GM10248 (cell line): ENCODE results near the gene OR6K2.

Experiments
- CTCF ChIA-PET: fragments of 300-600 bp; sonication (Branson Sonifier 250); formaldehyde crosslinking; extraction: SDS; loops from one replicate; lab custom pipeline; 2021; ENCODE audit warnings: antibody characterized with exemption; lab: Yijun Ruan, JAX
- POLR2A ChIA-PET: fragments of 350-650 bp; sonication (Branson Sonifier 250); formaldehyde crosslinking; extraction: SDS; loops from one replicate; lab custom pipeline; 2020; ENCODE audit warnings: antibody characterized with exemption; lab: Yijun Ruan, JAX
- DNase-seq: peaks from one replicate; pipeline ENCODE4 v3.0.0; 2012; ENCODE audit errors: extremely low spot score
- TF ChIP-seq, protein P1 (sequence below): IDR thresholded peaks from 2 replicates; pipeline ENCODE4 v1.5.1; 2012; ENCODE audit warnings: mild to moderate bottlenecking, low read depth; ENCODE audit errors: extremely low read depth, missing control alignments, control extremely low read depth

The OR6K2 gene, protein sequence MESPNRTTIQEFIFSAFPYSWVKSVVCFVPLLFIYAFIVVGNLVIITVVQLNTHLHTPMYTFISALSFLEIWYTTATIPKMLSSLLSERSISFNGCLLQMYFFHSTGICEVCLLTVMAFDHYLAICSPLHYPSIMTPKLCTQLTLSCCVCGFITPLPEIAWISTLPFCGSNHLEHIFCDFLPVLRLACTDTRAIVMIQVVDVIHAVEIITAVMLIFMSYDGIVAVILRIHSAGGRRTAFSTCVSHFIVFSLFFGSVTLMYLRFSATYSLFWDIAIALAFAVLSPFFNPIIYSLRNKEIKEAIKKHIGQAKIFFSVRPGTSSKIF

DNA sequence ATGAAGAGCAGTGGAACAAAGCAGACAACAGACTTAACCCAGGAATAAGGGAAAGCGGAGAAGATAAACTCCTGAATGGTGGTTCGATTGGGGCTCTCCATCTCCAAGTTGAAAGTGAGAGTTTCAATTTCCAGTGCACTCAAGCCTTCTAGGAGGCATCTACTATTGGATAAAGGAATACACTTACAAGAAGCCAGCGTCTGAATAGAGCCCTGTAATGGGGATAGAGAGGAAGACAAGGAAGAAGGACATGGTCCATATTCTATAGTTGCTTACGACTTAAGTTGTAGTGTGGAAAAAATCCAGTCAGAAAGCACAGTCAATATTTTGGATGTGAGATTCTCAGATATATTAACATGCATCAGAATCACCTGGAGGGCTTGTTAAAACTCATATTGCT lies at the start of gene OR6K2:
Gene OR6K2 (minus strand): TSS at position 101 of the 400 bp plus-strand sequence. CDS start 0 bp downstream, at position 101.
- ChIA-PET POLR2A (no interaction called here), CTCF (no interaction called here)
- TF ChIP-seq, protein P1, sequence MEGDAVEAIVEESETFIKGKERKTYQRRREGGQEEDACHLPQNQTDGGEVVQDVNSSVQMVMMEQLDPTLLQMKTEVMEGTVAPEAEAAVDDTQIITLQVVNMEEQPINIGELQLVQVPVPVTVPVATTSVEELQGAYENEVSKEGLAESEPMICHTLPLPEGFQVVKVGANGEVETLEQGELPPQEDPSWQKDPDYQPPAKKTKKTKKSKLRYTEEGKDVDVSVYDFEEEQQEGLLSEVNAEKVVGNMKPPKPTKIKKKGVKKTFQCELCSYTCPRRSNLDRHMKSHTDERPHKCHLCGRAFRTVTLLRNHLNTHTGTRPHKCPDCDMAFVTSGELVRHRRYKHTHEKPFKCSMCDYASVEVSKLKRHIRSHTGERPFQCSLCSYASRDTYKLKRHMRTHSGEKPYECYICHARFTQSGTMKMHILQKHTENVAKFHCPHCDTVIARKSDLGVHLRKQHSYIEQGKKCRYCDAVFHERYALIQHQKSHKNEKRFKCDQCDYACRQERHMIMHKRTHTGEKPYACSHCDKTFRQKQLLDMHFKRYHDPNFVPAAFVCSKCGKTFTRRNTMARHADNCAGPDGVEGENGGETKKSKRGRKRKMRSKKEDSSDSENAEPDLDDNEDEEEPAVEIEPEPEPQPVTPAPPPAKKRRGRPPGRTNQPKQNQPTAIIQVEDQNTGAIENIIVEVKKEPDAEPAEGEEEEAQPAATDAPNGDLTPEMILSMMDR = no peak
- DNase-seq = no peak

DNA sequence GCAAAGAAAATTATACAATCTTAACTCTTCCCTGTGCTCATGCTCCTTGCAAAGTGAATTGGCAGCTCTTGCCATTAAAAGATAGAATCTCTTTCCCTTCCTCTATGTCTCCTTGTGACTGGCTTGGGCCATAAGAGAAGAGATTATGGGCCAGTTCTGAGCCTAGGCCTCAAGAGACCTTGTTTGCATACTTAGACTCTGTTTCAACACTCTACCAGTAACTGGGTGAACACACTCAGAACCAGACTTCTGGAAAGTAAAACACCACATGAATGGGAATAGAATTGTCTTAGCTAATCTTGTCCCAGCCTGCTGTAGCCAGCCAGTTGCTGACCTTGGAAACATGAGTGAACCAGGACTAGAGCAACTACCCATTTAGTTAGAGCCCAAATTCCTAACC lies 35.4 kb upstream of the OR6K2 start:
- ChIA-PET POLR2A (no interaction called here), CTCF (no interaction called here)
- TF ChIP-seq, protein P1 = no peak
- DNase-seq = no peak

DNA sequence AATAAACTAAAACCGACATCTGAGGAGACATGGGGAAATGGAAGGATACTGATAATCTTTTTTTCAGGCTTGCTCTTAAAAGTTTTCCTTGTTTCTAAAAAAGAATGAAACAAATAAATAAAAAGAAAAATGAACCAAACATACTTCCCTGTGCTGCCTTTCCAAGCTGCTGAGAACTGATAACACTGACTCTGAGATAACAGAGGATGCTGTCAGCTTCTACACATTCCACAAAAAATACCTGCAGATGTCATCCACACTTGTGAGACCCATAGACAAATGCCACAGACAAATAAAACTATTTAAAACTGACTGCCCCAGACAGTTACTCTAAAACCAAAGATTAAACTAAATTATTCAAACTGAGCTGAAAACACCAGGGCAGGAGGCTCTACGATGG lies 32.1 kb upstream of the OR6K2 start:
- DNase-seq = no peak
- TF ChIP-seq, protein P1 = no peak
- CTCF ChIA-PET = no interaction called here
- POLR2A ChIA-PET = no interaction called here

DNA sequence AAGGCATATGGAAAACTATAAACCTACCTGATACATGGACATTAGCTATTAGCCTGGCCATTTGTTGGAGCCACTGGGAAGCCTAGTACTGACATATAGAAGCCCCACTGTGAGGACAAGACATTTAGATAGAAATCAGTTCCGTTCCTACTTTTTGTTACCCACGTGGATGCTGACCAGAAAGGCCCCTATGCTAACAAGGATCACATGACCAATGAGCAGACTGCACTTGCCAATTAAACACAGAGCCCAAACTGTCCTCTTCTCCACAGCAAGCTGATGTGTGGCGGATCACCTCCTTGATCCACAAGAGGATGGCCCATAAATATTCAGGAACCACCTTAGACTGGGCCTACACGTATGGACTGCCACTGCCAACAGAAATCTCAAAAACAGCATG lies 31.3 kb upstream of the OR6K2 start:
- POLR2A ChIA-PET = no interaction called here
- TF ChIP-seq, protein P1 = no peak
- CTCF ChIA-PET = interaction anchor here (0.9 to 1.3 kb wide), 2 partner anchors 10 to 12 kb away, joined by 3 read pairs; no protein-coding TSS in a partner anchor
- no peak for DNase-seq

DNA sequence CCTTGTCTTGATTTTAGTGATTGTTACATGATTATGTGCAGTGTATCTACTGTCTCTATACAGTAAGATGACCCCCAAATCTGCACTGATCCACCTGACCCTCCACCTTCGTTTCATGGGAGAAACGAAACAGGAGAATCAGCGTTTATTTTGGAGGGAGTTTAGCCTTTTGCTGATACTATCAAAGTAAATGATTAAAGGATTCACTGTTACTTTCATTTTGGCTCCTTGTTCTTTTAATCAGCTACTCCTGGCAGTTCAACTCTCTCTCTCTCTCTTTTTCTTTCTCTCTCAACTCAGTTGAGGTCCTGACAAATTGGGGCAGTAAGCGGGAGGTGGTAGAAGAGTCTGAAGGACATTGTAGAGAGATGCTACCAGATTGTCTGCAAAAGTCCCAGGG lies 30.0 kb upstream of the OR6K2 start:
- ChIA-PET POLR2A (no interaction called here), CTCF (no interaction called here)
- TF ChIP-seq, protein P1 = no peak
- DNase-seq = no peak

DNA sequence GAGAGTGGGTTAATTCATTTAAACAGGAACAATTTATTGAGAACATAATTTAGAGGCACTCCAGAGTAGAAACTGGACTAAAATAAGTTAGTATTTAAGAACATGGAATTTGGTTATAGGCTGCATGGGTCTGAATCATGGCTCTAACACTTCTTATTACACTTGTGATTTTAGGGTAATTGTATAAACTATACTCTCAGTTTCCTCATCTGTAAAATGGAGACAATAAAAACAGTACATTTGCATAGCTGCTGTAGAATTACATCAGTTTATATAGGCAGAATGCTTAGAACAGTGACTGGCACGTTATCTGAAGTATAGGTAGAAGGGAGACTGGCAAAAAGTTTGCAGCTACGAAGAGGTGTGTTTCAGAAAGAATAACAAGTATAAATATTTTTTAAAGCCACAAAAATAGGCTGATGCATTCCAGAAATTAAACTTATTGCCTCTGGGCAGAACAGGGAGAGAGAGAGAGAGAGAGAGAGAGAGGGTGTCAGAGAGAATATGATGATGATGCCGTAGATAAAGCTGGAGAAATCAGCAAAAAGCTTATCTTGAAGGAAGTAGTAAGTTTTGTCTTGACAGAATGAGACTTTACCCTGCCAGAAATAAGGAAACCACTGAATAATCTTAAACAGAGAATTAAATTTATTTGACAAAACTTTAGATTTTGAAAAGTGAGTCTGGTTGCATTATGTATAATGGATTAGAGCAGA lies 28.2 kb upstream of the OR6K2 start:
- POLR2A ChIA-PET = no interaction called here
- no peak for DNase-seq
- TF ChIP-seq, protein P1 = no peak
- CTCF ChIA-PET = no interaction called here
